ENCODE data around the gene ACTA1.

Gene ACTA1

DNA sequence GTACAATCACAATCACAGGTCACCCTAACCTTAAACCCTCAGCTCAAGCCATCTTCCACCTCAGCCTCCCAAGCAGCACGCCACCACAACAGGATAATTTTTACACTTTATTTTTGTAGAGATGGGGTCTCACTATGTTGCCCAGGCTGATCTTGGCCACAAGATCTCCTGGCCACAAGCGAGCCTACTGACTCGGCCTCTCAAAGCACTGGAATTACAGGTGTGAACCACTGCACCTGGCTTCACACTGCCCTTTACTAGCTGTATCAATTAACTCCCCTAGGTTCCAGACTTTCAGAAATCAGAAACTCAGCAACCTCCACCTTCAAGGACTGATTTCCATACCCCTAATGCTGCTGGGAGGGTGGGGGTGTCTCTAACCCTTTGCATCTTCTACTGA is 37.3 kb upstream of the ACTA1 start:
- no peak for DNase-seq (ENCODE audit: low read depth)
- TF ChIP-seq CTCF (IDR thresholded peaks at IDR 0.05; ENCODE audit: control insufficient read depth, insufficient read depth, low read depth, low read length, missing control alignments): no peak
- no peak overlapping the region for H3K4me3 ChIP-seq (ENCODE audit: control insufficient read depth, low read depth, low read length)

GRCh38 chr1:229470406-229471043 is 36.6 kb upstream of the ACTA1 start:
- no peak overlapping the region for H3K4me3 ChIP-seq (ENCODE audit: control insufficient read depth, low read depth, low read length)
- TF ChIP-seq CTCF (IDR thresholded peaks at IDR 0.05; ENCODE audit: control insufficient read depth, insufficient read depth, low read depth, low read length, missing control alignments): no peak
- no peak for DNase-seq (ENCODE audit: low read depth)

DNA sequence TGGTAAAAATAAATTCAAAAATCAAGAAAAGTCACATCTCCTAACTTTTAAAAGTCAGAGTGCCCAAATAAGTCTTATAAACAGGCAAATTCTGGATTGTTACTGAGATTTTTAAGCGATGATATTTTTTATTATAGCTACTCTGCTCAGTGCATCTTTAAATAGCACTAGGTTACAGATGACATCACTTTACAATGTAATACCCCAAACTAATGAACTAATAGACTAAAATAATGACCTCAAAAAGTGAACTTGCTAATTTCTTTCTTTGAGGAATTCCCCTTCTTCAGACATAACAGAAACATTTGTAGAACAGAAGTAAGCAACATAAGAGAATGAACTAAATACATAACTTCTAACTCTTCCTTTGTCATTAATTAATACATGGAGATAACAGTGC is 33.0 kb upstream of the ACTA1 start:
- H3K4me3 ChIP-seq (ENCODE audit: control insufficient read depth, low read depth, low read length): no peak overlapping the region
- TF ChIP-seq CTCF (IDR thresholded peaks at IDR 0.05; ENCODE audit: control insufficient read depth, insufficient read depth, low read depth, low read length, missing control alignments): no peak
- DNase-seq (ENCODE audit: low read depth): no peak

DNA sequence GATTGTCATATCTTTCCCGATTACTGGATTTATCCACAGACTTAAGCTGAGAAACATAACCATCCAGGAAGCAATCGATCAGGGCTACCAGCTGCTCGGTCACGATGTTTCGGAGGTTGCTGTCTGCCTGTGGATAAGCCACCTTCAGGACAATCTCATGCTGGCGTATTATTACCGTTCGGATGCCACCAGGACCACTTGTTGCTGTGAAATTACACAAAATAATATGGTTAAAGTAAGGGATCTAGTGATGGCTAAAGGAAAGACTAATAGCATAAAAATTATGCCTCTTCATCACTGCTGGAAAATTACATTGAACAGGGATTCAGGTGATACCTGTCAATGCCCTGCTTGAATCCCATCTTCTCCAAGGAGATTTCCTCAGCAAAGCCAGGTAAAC is 30.8 kb upstream of the ACTA1 start:
- DNase-seq (ENCODE audit: low read depth): no peak
- no peak for TF ChIP-seq CTCF (IDR thresholded peaks at IDR 0.05; ENCODE audit: control insufficient read depth, insufficient read depth, low read depth, low read length, missing control alignments)

GRCh38 chr1:229461032-229461668 is 27.3 kb upstream of the ACTA1 start:
- no peak for DNase-seq (ENCODE audit: low read depth)
- no peak for TF ChIP-seq CTCF (IDR thresholded peaks at IDR 0.05; ENCODE audit: control insufficient read depth, insufficient read depth, low read depth, low read length, missing control alignments)

More for the DNA sequence above, 30.8 kb upstream of the ACTA1 start:
- no peak overlapping the region for H3K4me3 ChIP-seq (ENCODE audit: control insufficient read depth, low read depth, low read length)

GRCh38 chr1:229459815-229460214 is 25.9 kb upstream of the ACTA1 start:
- no peak for DNase-seq (ENCODE audit: low read depth)
- no peak overlapping the region for H3K4me3 ChIP-seq (ENCODE audit: control insufficient read depth, low read depth, low read length)
- TF ChIP-seq CTCF (IDR thresholded peaks at IDR 0.05; ENCODE audit: control insufficient read depth, insufficient read depth, low read depth, low read length, missing control alignments): no peak

More at GRCh38 chr1:229461032-229461668, 27.3 kb upstream of the ACTA1 start:
- H3K4me3 ChIP-seq (ENCODE audit: control insufficient read depth, low read depth, low read length): no peak overlapping the region

Data from AG09309 (cell line).